A673 (cell line): ENCODE results near the gene DUSP1.

ENCODE experiments used
- CTCF ChIP-seq: fragments of 300-800, 200-600 bp; sonication (generic); conservative IDR thresholded peaks from 2 replicates; pipeline ENCODE4 v1.5.1; 2017; ENCODE audit warnings: low read depth, mild to moderate bottlenecking, antibody characterized with exemption, low read length, moderate library complexity, mixed read lengths
- EZH2 ChIP-seq: fragments of 200-600 bp; sonication (generic); IDR thresholded peaks from 2 replicates; pipeline ENCODE4 v1.6.1; 2017; ENCODE audit warnings: borderline replicate concordance, low read depth, mild to moderate bottlenecking, mixed read lengths, antibody characterized with exemption, low read length; ENCODE audit not compliant: poor library complexity, severe bottlenecking

- TF ChIP-seq CTCF, result no peak
- no peak for TF ChIP-seq EZH2
Measured at GRCh38 chr5:172820046-172820767, 49.2 kb upstream of the DUSP1 start.
